Liver (tissue), 9 donors: ENCODE data around the gene CACTIN. TPM values are rescaled to one million over a fixed set of nuclear protein-coding genes. Genes with fewer than 3 reads are reported as not detected.

Experiments used
- DNase-seq: peaks from one replicate; pipeline ENCODE4 v3.0.0-alpha.2; 2017; ENCODE audit warnings: low spot score
- H3K27ac ChIP-seq, 2 donors: one replicate each; pipeline ENCODE4 v1.7.0; 2013; ENCODE audit warnings: inconsistent platforms in 2 of 2, low read length in 2 of 2, control low read depth in 1 of 2, low read depth in 1 of 2, mild to moderate bottlenecking in 1 of 2
- H3K27me3 ChIP-seq, 4 donors: one replicate each; pipeline versions ENCODE4 v1.6.1 to v1.7.0; 2013; ENCODE audit warnings: low read length in 3 of 4, inconsistent platforms in 1 of 4, mild to moderate bottlenecking in 1 of 4, moderate library complexity in 1 of 4; ENCODE audit not compliant: control insufficient read depth in 4 of 4, insufficient read depth in 4 of 4
- H3K36me3 ChIP-seq, 4 donors: one replicate each; pipeline versions ENCODE4 v1.6.1 to v1.7.0; 2013; ENCODE audit warnings: low read length in 3 of 4, mild to moderate bottlenecking in 3 of 4, low read depth in 1 of 4, moderate library complexity in 1 of 4; ENCODE audit not compliant: control insufficient read depth in 4 of 4, insufficient read depth in 3 of 4
- H3K4me1 ChIP-seq, 4 donors: one replicate each; pipeline versions ENCODE4 v1.6.1 to v1.7.0; 2013; ENCODE audit warnings: low read length in 3 of 4, mild to moderate bottlenecking in 3 of 4, moderate library complexity in 1 of 4; ENCODE audit not compliant: control insufficient read depth in 4 of 4, insufficient read depth in 4 of 4
- H3K4me3 ChIP-seq, 3 donors: one replicate each; pipeline versions ENCODE4 v1.6.1 to v1.7.0; 2013; ENCODE audit warnings: low read length in 3 of 3, control low read depth in 1 of 3, low read depth in 1 of 3, mild to moderate bottlenecking in 1 of 3
- H3K9ac ChIP-seq, 2 donors: one replicate each; pipeline ENCODE4 v1.7.0; 2013; ENCODE audit warnings: low read length in 2 of 2, mild to moderate bottlenecking in 2 of 2, moderate library complexity in 2 of 2, control low read depth in 1 of 2, low read depth in 1 of 2
- H3K9me3 ChIP-seq, 4 donors: one replicate each; pipeline versions ENCODE4 v1.6.1 to v1.7.0; 2013; ENCODE audit warnings: low read length in 3 of 4; ENCODE audit not compliant: control insufficient read depth in 4 of 4
- GABPA ChIP-seq, 2 donors: IDR thresholded peaks in 1 of 2; conservative IDR thresholded peaks in 1 of 2; 2 replicates each; pipeline ENCODE4 v1.6.1; 2016; ENCODE audit warnings: antibody characterized with exemption in 2 of 2, mild to moderate bottlenecking in 1 of 2, moderate library complexity in 1 of 2
- HNF4G ChIP-seq: IDR thresholded peaks from 2 replicates; pipeline ENCODE4 v1.6.1; 2016; ENCODE audit warnings: antibody characterized with exemption
- NR2F2 ChIP-seq: IDR thresholded peaks from 2 replicates; pipeline ENCODE4 v1.6.1; 2016; ENCODE audit warnings: antibody characterized with exemption
- RAD21 ChIP-seq, 2 donors: IDR thresholded peaks; 2 replicates each; pipeline ENCODE4 v1.6.1; 2016; ENCODE audit warnings: antibody characterized with exemption in 2 of 2, mild to moderate bottlenecking in 2 of 2
- RXRA ChIP-seq, 2 donors: IDR thresholded peaks; 2 replicates each; pipeline ENCODE4 v1.6.1; 2017 to 2018; ENCODE audit warnings: antibody characterized with exemption in 2 of 2, mild to moderate bottlenecking in 1 of 2
- SP1 ChIP-seq: IDR thresholded peaks from 2 replicates; pipeline ENCODE4 v1.6.1; 2018; ENCODE audit warnings: antibody characterized with exemption, mild to moderate bottlenecking
- YY1 ChIP-seq: IDR thresholded peaks from 2 replicates; pipeline ENCODE4 v1.6.1; 2016; ENCODE audit warnings: antibody characterized with exemption, mild to moderate bottlenecking
- WGBS: extraction: QIAGEN DNeasy Blood & Tissue Kit; methylation state at CpG from one replicate; pipeline ENCODE4 v1.1.7; 2013; 5-methylcytosine and 5-hydroxymethylcytosine counted together
- polyA plus RNA-seq, 2 donors: library from polyadenylated mRNA; stranded (reverse) in 1 of 2; unstranded in 1 of 2; fragments of 200-250 nt in 1 of 2; fragments of >200 nt in 1 of 2; fragmentation: Nextera tagmentation in 1 of 2; extraction: Ambion mirVana in 1 of 2; gene quantifications; one replicate each; pipeline versions ENCODE4 v1.2.1 to v1.2.3, GENCODE V29; 2013 to 2015
- total RNA-seq, 2 donors: library from RNA; depleted of rRNA; stranded (reverse); fragments of >200 nt; gene quantifications; one replicate each; pipeline ENCODE4 v1.2.3, GENCODE V29; 2014
- TF ChIP-seq, protein P1 (sequence below): IDR thresholded peaks from 2 replicates; pipeline ENCODE4 v1.6.1; 2016; ENCODE audit warnings: antibody characterized with exemption, mild to moderate bottlenecking
- TF ChIP-seq, protein P2 (sequence below): fragments of 150-350 bp; IDR thresholded peaks from 2 replicates; pipeline ENCODE4 v1.5.1; 2017; ENCODE audit warnings: improper control_type of control experiment, low read depth, low read length; ENCODE audit not compliant: missing input control
- TF ChIP-seq, protein P3 (sequence below): IDR thresholded peaks from 2 replicates; pipeline ENCODE4 v1.6.1; 2016; ENCODE audit warnings: antibody characterized with exemption
- TF ChIP-seq, protein P4 (sequence below): IDR thresholded peaks from 2 replicates; pipeline ENCODE4 v1.6.1; 2016; ENCODE audit warnings: antibody characterized with exemption
- donor health status: healthy.
- donor health status: healthy.
- donor health status: healthy.
- donor health status: healthy.
- donor health status: healthy.

CACTIN gene
- total and polyA plus RNA-seq, 4 donors, result 1.9 to 13.2 (median 10.0) TPM

DNA sequence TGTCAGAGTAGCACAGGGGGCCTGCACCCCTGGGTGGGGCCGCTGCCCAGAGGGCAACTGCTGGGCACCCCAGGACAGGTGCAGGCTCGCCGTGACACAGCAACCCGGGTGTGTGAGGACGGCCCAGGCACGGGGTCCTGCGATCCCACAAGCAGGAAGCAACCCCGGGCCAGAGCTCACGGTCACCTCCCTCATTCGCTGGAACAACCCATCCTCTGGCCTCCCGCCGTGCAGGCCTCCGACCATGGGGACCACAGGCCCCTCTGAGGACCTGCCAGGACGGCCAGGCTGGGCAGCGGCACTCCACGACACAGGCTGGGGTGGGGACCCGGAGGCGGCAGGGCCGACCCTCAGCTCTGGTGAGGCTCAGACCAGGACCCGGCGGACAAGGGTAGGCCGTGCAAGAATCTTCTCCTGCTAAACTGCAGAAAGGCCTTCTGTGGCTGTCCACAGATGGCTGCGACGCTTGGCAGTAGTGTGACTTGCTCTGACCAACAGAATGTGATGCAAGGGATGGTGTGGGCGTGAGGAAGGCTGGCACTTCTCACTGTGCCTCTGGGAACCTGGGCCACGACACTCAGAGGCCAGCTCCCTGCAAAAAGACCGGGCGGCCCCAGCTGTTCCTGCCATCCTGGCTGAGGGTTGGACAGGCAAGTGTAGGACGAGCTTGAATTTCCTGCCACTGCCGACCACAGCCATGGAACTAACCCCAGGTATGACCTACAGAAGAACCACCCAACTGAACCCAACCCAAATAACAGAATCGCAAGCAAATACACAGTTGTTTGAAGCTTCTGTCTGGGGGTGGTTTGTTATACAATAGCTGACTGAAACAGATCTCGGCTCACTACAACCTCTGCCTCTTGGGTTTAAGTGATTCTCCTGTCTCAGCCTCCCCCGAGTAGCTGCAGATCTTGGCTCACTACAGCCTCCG is 47.2 kb upstream of the CACTIN start (continued):
- no peak for TF ChIP-seq HNF4G
- no peak for TF ChIP-seq GABPA (IDR thresholded peaks at IDR 0.05 in 1 of 2, conservative IDR thresholded peaks at IDR 0.05 in 1 of 2)

DNA sequence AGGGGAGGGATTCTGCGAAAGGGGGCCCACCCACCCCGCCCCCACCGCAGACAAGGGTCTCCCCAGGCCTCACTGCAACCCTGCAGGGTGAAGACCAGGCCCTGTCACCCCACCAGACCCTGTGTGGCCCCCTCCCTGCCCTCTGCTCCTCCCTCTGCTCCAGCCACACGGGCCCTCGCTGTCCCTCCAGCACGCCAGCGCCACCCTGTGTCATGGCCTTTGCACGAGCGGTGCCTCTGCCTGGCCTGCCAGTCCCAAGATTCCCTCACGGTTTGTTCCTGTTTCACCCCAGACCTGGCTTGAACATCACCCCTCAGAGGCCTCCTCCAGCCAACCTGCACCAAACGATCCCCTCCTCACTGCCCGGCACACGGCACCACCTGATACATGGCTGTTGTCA is 46.4 kb upstream of the CACTIN start:
- no peak overlapping the region for H3K9ac ChIP-seq
- no peaks in the 10 kb centered on the region for H3K9me3 ChIP-seq
- H3K27ac ChIP-seq, result no peak overlapping the region
- WGBS, result 95% methylated on average over 13 of the region's 13 CpGs
- TF ChIP-seq, protein P1, sequence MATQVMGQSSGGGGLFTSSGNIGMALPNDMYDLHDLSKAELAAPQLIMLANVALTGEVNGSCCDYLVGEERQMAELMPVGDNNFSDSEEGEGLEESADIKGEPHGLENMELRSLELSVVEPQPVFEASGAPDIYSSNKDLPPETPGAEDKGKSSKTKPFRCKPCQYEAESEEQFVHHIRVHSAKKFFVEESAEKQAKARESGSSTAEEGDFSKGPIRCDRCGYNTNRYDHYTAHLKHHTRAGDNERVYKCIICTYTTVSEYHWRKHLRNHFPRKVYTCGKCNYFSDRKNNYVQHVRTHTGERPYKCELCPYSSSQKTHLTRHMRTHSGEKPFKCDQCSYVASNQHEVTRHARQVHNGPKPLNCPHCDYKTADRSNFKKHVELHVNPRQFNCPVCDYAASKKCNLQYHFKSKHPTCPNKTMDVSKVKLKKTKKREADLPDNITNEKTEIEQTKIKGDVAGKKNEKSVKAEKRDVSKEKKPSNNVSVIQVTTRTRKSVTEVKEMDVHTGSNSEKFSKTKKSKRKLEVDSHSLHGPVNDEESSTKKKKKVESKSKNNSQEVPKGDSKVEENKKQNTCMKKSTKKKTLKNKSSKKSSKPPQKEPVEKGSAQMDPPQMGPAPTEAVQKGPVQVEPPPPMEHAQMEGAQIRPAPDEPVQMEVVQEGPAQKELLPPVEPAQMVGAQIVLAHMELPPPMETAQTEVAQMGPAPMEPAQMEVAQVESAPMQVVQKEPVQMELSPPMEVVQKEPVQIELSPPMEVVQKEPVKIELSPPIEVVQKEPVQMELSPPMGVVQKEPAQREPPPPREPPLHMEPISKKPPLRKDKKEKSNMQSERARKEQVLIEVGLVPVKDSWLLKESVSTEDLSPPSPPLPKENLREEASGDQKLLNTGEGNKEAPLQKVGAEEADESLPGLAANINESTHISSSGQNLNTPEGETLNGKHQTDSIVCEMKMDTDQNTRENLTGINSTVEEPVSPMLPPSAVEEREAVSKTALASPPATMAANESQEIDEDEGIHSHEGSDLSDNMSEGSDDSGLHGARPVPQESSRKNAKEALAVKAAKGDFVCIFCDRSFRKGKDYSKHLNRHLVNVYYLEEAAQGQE, result no peak
- TF ChIP-seq, protein P2, sequence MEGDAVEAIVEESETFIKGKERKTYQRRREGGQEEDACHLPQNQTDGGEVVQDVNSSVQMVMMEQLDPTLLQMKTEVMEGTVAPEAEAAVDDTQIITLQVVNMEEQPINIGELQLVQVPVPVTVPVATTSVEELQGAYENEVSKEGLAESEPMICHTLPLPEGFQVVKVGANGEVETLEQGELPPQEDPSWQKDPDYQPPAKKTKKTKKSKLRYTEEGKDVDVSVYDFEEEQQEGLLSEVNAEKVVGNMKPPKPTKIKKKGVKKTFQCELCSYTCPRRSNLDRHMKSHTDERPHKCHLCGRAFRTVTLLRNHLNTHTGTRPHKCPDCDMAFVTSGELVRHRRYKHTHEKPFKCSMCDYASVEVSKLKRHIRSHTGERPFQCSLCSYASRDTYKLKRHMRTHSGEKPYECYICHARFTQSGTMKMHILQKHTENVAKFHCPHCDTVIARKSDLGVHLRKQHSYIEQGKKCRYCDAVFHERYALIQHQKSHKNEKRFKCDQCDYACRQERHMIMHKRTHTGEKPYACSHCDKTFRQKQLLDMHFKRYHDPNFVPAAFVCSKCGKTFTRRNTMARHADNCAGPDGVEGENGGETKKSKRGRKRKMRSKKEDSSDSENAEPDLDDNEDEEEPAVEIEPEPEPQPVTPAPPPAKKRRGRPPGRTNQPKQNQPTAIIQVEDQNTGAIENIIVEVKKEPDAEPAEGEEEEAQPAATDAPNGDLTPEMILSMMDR, result no peak
- TF ChIP-seq RAD21 (IDR thresholded peaks at IDR 0.05) (no peak), GABPA (IDR thresholded peaks at IDR 0.05 in 1 of 2, conservative IDR thresholded peaks at IDR 0.05 in 1 of 2) (no peak)
- TF ChIP-seq, protein P3, sequence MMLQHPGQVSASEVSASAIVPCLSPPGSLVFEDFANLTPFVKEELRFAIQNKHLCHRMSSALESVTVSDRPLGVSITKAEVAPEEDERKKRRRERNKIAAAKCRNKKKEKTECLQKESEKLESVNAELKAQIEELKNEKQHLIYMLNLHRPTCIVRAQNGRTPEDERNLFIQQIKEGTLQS, result no peak
- TF ChIP-seq, protein P4, sequence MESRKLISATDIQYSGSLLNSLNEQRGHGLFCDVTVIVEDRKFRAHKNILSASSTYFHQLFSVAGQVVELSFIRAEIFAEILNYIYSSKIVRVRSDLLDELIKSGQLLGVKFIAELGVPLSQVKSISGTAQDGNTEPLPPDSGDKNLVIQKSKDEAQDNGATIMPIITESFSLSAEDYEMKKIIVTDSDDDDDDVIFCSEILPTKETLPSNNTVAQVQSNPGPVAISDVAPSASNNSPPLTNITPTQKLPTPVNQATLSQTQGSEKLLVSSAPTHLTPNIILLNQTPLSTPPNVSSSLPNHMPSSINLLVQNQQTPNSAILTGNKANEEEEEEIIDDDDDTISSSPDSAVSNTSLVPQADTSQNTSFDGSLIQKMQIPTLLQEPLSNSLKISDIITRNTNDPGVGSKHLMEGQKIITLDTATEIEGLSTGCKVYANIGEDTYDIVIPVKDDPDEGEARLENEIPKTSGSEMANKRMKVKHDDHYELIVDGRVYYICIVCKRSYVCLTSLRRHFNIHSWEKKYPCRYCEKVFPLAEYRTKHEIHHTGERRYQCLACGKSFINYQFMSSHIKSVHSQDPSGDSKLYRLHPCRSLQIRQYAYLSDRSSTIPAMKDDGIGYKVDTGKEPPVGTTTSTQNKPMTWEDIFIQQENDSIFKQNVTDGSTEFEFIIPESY, result no peak
- no peak overlapping the region for H3K4me3 ChIP-seq
- H3K27me3 ChIP-seq, result no peaks in the 10 kb centered on the region
- peaks cover 0 to 2% (median 0%) of the 10 kb centered on the region in 4 donors for H3K36me3 ChIP-seq
- no peak for DNase-seq
- no peaks in the 10 kb centered on the region for H3K4me1 ChIP-seq

DNA sequence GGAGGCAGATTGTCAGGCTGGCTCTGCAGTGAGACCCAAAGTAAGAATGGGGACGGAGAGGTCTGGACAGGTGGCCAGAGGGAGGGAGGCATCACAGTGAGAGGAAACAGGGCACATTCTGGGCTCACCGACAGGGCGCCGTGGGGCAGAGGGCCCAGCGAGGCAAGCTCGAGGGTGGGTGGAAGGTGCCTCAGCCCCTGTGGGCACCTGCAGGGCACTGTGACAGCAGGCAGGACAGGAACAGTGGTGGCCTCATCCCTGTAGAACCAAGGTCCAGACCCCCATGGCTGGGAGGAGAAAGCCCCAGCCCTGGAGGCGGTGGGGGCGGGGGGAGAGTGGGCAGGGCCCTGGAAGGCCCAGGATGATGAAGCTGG is 46.0 kb upstream of the CACTIN start:
- Histone ChIP-seq H3K27me3 (no peaks in the 10 kb centered on the region), H3K36me3 (peaks cover 0 to 2% (median 0%) of the 10 kb centered on the region in 4 donors), H3K9ac (no peak overlapping the region), H3K9me3 (no peaks in the 10 kb centered on the region), H3K27ac (peak overlapping the region in 1 of 2 donors; percentile 69), H3K4me3 (no peak overlapping the region), H3K4me1 (no peaks in the 10 kb centered on the region)
- DNase-seq, result no peak
- WGBS, result 96% methylated on average over 8 of the region's 8 CpGs
- no peak for TF ChIP-seq SP1
- TF ChIP-seq, protein P2, result no peak
- TF ChIP-seq, protein P3, result no peak
- no peak for TF ChIP-seq HNF4G
- no peak for TF ChIP-seq GABPA (IDR thresholded peaks at IDR 0.05 in 1 of 2, conservative IDR thresholded peaks at IDR 0.05 in 1 of 2)
- TF ChIP-seq, protein P4, result no peak
- TF ChIP-seq RXRA (IDR thresholded peaks at IDR 0.05), result no peak
- TF ChIP-seq NR2F2, result no peak
- TF ChIP-seq YY1, result no peak
